Measurements from ENCODE around the gene CD99. TPM values are rescaled to one million over a fixed set of nuclear protein-coding genes. Genes with fewer than 3 reads are reported as not detected.

The CD99 gene, protein sequence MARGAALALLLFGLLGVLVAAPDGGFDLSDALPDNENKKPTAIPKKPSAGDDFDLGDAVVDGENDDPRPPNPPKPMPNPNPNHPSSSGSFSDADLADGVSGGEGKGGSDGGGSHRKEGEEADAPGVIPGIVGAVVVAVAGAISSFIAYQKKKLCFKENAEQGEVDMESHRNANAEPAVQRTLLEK
- total RNA-seq (100 to 1,000 TPM in 8 of 9 donors, 10 to 100 TPM in 1; 89.4 to 266 (median 195) TPM), polyA plus RNA-seq (100 to 1,000 TPM; 166 to 202 (median 166) TPM)
- long read RNA-seq, donor 1, transcript CD99-205 (10 exons, 1,291 nt): major isoform, 39 of 46 reads
- long read RNA-seq, donor 1, partial matches to known transcripts: 0 of 46 reads
- long read RNA-seq, donor 1, other reads (novel, unspliced or antisense): 0 of 46 reads
- long read RNA-seq, donor 2, transcript CD99-204 (9 exons, 892 nt): minor isoform, 7 of 278 reads
- long read RNA-seq, donor 2, transcript CD99-205 (10 exons, 1,291 nt): major isoform, 93 of 278 reads
- long read RNA-seq, donor 2, transcript CD99-212 (10 exons, 1,089 nt): minor isoform, 17 of 278 reads
- long read RNA-seq, donor 2, partial matches to known transcripts: 155 of 278 reads
- long read RNA-seq, donor 2, other reads (novel, unspliced or antisense): 0 of 278 reads
- long read RNA-seq, donor 3, transcript CD99-205 (10 exons, 1,291 nt): major isoform, 19 of 25 reads
- long read RNA-seq, donor 3, partial matches to known transcripts: 0 of 25 reads
- long read RNA-seq, donor 3, other reads (novel, unspliced or antisense): 0 of 25 reads
- long read RNA-seq, donor 4, transcript CD99-205 (10 exons, 1,291 nt): major isoform, 182 of 225 reads
- long read RNA-seq, donor 4, transcript CD99-212 (10 exons, 1,089 nt): minor isoform, 17 of 225 reads
- long read RNA-seq, donor 4, transcript CD99-204 (9 exons, 892 nt): minor isoform, 5 of 225 reads
- long read RNA-seq, donor 4, partial matches to known transcripts: 12 of 225 reads
- long read RNA-seq, donor 4, other reads (novel, unspliced or antisense): 8 of 225 reads
- long read RNA-seq, donor 5, transcript CD99-204 (9 exons, 892 nt): minor isoform, 12 of 246 reads
- long read RNA-seq, donor 5, transcript CD99-208 (9 exons, 842 nt): minor isoform, 7 of 246 reads
- long read RNA-seq, donor 5, transcript CD99-212 (10 exons, 1,089 nt): minor isoform, 18 of 246 reads
- long read RNA-seq, donor 5, transcript CD99-205 (10 exons, 1,291 nt): major isoform, 191 of 246 reads
- long read RNA-seq, donor 5, partial matches to known transcripts: 5 of 246 reads
- long read RNA-seq, donor 5, other reads (novel, unspliced or antisense): 13 of 246 reads
- long read RNA-seq, donor 6, transcript CD99-212 (10 exons, 1,089 nt): minor isoform, 14 of 142 reads
- long read RNA-seq, donor 6, transcript CD99-204 (9 exons, 892 nt): minor isoform, 6 of 142 reads
- long read RNA-seq, donor 6, transcript CD99-205 (10 exons, 1,291 nt): major isoform, 97 of 142 reads
- long read RNA-seq, donor 6, partial matches to known transcripts: 13 of 142 reads
- long read RNA-seq, donor 6, other reads (novel, unspliced or antisense): 11 of 142 reads
- long read RNA-seq, donor 7, transcript CD99-204 (9 exons, 892 nt): minor isoform, 5 of 145 reads
- long read RNA-seq, donor 7, transcript CD99-214 (2 exons, 1,278 nt): minor isoform, 6 of 145 reads
- long read RNA-seq, donor 7, transcript CD99-205 (10 exons, 1,291 nt): major isoform, 92 of 145 reads
- long read RNA-seq, donor 7, transcript CD99-212 (10 exons, 1,089 nt): minor isoform, 9 of 145 reads
- long read RNA-seq, donor 7, partial matches to known transcripts: 27 of 145 reads
- long read RNA-seq, donor 7, other reads (novel, unspliced or antisense): 0 of 145 reads
- long read RNA-seq, donor 8, transcript CD99-204 (9 exons, 892 nt): minor isoform, 12 of 503 reads
- long read RNA-seq, donor 8, transcript CD99-212 (10 exons, 1,089 nt): minor isoform, 15 of 503 reads
- long read RNA-seq, donor 8, transcript CD99-205 (10 exons, 1,291 nt): major isoform, 181 of 503 reads
- long read RNA-seq, donor 8, partial matches to known transcripts: 279 of 503 reads
- long read RNA-seq, donor 8, other reads (novel, unspliced or antisense): 11 of 503 reads
- long read RNA-seq, donor 9, transcript CD99-205 (10 exons, 1,291 nt): major isoform, 38 of 51 reads
- long read RNA-seq, donor 9, transcript CD99-212 (10 exons, 1,089 nt): minor isoform, 9 of 51 reads
- long read RNA-seq, donor 9, partial matches to known transcripts: 0 of 51 reads
- long read RNA-seq, donor 9, other reads (novel, unspliced or antisense): 0 of 51 reads
- long read RNA-seq, donor 10, transcript CD99-205 (10 exons, 1,291 nt): major isoform, 32 of 41 reads
- long read RNA-seq, donor 10, partial matches to known transcripts: 5 of 41 reads
- long read RNA-seq, donor 10, other reads (novel, unspliced or antisense): 0 of 41 reads

GRCh38 chrX:2690856-2691542 is at the start of gene CD99:
TSS of gene CD99 (plus strand) at chrX:2691295. CDS start at chrX:2691361, 66 bp downstream.
- DNase-seq: peak; percentile 80 to 89 (median 83)
- Histone ChIP-seq H3K4me3 (peak within 1 kb of the TSS; percentile 65 to 98 (median 85)), H3K27ac (peak within 1 kb of the TSS in 4 of 5 donors; percentile 51 to 74 (median 64)), H3K36me3 (replicated peaks in 1 of 2) (no peaks in the 10 kb centered on the region), H3K27me3 (no peaks in the 10 kb centered on the region), H3K4me1 (replicated peaks in 1 of 2) (peaks cover 4 to 13% of the 10 kb centered on the region in 2 donors), H3K9me3 (replicated peaks in 1 of 3) (no peaks in the 10 kb centered on the region)
- TF ChIP-seq, protein P1, sequence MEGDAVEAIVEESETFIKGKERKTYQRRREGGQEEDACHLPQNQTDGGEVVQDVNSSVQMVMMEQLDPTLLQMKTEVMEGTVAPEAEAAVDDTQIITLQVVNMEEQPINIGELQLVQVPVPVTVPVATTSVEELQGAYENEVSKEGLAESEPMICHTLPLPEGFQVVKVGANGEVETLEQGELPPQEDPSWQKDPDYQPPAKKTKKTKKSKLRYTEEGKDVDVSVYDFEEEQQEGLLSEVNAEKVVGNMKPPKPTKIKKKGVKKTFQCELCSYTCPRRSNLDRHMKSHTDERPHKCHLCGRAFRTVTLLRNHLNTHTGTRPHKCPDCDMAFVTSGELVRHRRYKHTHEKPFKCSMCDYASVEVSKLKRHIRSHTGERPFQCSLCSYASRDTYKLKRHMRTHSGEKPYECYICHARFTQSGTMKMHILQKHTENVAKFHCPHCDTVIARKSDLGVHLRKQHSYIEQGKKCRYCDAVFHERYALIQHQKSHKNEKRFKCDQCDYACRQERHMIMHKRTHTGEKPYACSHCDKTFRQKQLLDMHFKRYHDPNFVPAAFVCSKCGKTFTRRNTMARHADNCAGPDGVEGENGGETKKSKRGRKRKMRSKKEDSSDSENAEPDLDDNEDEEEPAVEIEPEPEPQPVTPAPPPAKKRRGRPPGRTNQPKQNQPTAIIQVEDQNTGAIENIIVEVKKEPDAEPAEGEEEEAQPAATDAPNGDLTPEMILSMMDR (IDR thresholded peaks at IDR 0.05): no peak
- peak in 1 of 2 donors; percentile 55 for TF ChIP-seq POLR2A (IDR thresholded peaks at IDR 0.05)
- 0 to 2% (median 1%) methylated on average over 25 to 73 of the region's 73 CpGs; no CpG with 5 or more reads in 1 of the 4 donors for WGBS, 4 donors
- intact Hi-C loops (cut with DNase I): no loop called here

GRCh38 chrX:2642146-2642545 is 48.9 kb upstream of the CD99 start:
- DNase-seq: no peak
- 87 to 94% (median 92%) methylated on average over 8 of the region's 8 CpGs for WGBS, 4 donors
- no peak overlapping the region for H3K27ac ChIP-seq
- no peak for TF ChIP-seq POLR2A (IDR thresholded peaks at IDR 0.05)
- TF ChIP-seq, protein P1 (IDR thresholded peaks at IDR 0.05): no peak
- H3K9me3 ChIP-seq (replicated peaks in 1 of 3): no peaks in the 10 kb centered on the region
- H3K4me3 ChIP-seq: no peak overlapping the region
- H3K27me3 ChIP-seq: no peaks in the 10 kb centered on the region
- H3K4me1 ChIP-seq (replicated peaks in 1 of 2): no peaks in the 10 kb centered on the region
- intact Hi-C loops (cut with DNase I): loop anchor here (5.0 to 10.0 kb wide), 2 partner anchors 175 to 183 kb away; partner anchors contain the start of gene GYG2 (in 1 of the 2)
- no peaks in the 10 kb centered on the region for H3K36me3 ChIP-seq (replicated peaks in 1 of 2)

Data from adrenal gland (tissue), 19 donors.